Measurements from ENCODE around the gene PIAS1. TPM values are rescaled to one million over a fixed set of nuclear protein-coding genes. Genes with fewer than 3 reads are reported as not detected.

PIAS1 gene
- total RNA-seq, 1 donor from 2014 or later, result 71.1 TPM

GRCh38 chr15:68227643-68228142, 173.6 kb downstream of the PIAS1 start:
- peaks cover 25% of the 10 kb centered on the region for H3K4me1 Mint-ChIP-seq
- peak overlapping the region; percentile 81 for H3K4me3 Mint-ChIP-seq
- H3K27ac Mint-ChIP-seq, result peak overlapping the region; percentile 22
- H3K36me3 Mint-ChIP-seq, result peaks cover 6% of the 10 kb centered on the region
- no peaks in the 10 kb centered on the region for H3K27me3 Mint-ChIP-seq (ENCODE audit: low read depth)
- no peak for TF ChIP-seq CTCF (IDR thresholded peaks at IDR 0.05; ENCODE audit: unreplicated experiment)
- H3K9me3 Mint-ChIP-seq, result peaks cover 4% of the 10 kb centered on the region
- DNase-seq (ENCODE audit: low spot score in 2 of 2, unreplicated experiment in 2 of 2), result no peak

- Mint-ChIP-seq H3K27ac (peak overlapping the region; percentile 84), H3K4me3 (peak overlapping the region; percentile 81), H3K36me3 (peaks cover 2% of the 10 kb centered on the region), H3K9me3 (no peaks in the 10 kb centered on the region), H3K27me3 (ENCODE audit: low read depth) (no peaks in the 10 kb centered on the region), H3K4me1 (peaks cover 26% of the 10 kb centered on the region)
- DNase-seq (ENCODE audit: low spot score in 2 of 2, unreplicated experiment in 2 of 2), result no peak
- TF ChIP-seq CTCF (IDR thresholded peaks at IDR 0.05; ENCODE audit: unreplicated experiment), result no peak
These were observed 174.2 kb downstream of the PIAS1 start for GRCh38 chr15:68228143-68228970.

GRCh38 chr15:68228971-68229385, 174.9 kb downstream of the PIAS1 start:
- Mint-ChIP-seq H3K4me1 (peaks cover 32% of the 10 kb centered on the region), H3K36me3 (peaks cover 2% of the 10 kb centered on the region), H3K27me3 (ENCODE audit: low read depth) (no peaks in the 10 kb centered on the region), H3K4me3 (peak overlapping the region; percentile 81), H3K27ac (peak overlapping the region; percentile 84), H3K9me3 (no peaks in the 10 kb centered on the region)
- DNase-seq (ENCODE audit: low spot score in 2 of 2, unreplicated experiment in 2 of 2), result no peak
- no peak for TF ChIP-seq CTCF (IDR thresholded peaks at IDR 0.05; ENCODE audit: unreplicated experiment)

GRCh38 chr15:68229386-68230156, 175.5 kb downstream of the PIAS1 start, which contains the start of gene CLN6:
CLN6 (minus strand) TSS chr15:68229728; CDS start chr15:68229584, 144 bp downstream.
- H3K4me1 Mint-ChIP-seq, result peaks cover 38% of the 10 kb centered on the region
- peak within 1 kb of the TSS; percentile 81 for H3K4me3 Mint-ChIP-seq
- DNase-seq (ENCODE audit: low spot score in 2 of 2, unreplicated experiment in 2 of 2), result peak; percentile 72 to 83
- peaks cover under 1% of the 10 kb centered on the region for H3K36me3 Mint-ChIP-seq
- H3K9me3 Mint-ChIP-seq, result no peaks in the 10 kb centered on the region
- TF ChIP-seq CTCF (IDR thresholded peaks at IDR 0.05; ENCODE audit: unreplicated experiment), result no peak
- H3K27me3 Mint-ChIP-seq (ENCODE audit: low read depth), result no peaks in the 10 kb centered on the region
- peak within 1 kb of the TSS; percentile 84 for H3K27ac Mint-ChIP-seq

GRCh38 chr15:68230157-68231100, 176.3 kb downstream of the PIAS1 start:
- no peaks in the 10 kb centered on the region for H3K36me3 Mint-ChIP-seq
- TF ChIP-seq CTCF (IDR thresholded peaks at IDR 0.05; ENCODE audit: unreplicated experiment), result no peak
- H3K27ac Mint-ChIP-seq, result peak overlapping the region; percentile 84
- H3K27me3 Mint-ChIP-seq (ENCODE audit: low read depth), result no peaks in the 10 kb centered on the region
- peaks cover 39% of the 10 kb centered on the region for H3K4me1 Mint-ChIP-seq
- no peaks in the 10 kb centered on the region for H3K9me3 Mint-ChIP-seq
- peak overlapping the region; percentile 75 for H3K4me3 Mint-ChIP-seq
- DNase-seq (ENCODE audit: low spot score in 2 of 2, unreplicated experiment in 2 of 2), result no peak

All from mesothelial cell of epicardium (in vitro differentiated cells).